HG03066 (cell line): ENCODE measurements around the gene VAMP4.

Experiments used
- ATAC-seq: cut with Tn5 transposase; IDR thresholded peaks from one replicate; pipeline ENCODE4 v1.9.1; 2021; ENCODE audit warnings: low read depth; ENCODE audit not compliant: unreplicated experiment

The VAMP4 gene, protein sequence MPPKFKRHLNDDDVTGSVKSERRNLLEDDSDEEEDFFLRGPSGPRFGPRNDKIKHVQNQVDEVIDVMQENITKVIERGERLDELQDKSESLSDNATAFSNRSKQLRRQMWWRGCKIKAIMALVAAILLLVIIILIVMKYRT

DNA sequence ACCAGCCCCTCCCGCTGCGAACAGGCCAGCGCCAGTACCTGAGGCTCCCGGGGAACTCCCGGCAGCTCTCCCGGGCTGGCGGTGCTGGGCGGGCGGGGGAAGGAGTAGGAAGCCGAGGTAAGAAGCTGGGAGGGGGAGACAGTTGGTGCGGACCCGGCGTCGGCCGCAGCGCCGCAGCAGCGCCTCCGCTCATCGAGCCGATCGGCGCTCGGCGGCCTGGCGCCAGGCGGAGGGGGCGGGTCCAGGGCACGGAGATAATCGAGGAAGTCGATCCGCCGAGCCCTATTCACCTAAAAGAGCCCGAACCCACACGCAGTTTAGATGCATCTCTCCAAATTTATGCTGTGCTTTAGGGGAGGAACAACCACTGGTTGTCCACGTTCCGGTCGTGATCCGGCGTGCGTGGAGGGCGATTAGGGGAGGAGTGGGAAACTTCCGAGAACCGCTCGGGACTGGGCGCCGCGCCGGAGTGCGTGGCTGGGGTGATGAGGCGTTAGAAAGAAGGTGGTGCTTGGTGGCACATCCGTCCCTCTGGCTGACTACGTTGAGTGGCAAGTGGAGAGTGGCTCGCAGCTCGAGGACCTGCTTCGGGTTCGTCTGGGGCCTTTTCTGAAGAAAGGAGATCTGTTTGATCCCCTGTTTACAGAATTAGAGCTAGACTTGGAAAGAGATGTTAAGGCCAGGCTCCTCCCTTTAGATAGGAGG lies at the start of gene VAMP4:
Gene VAMP4 (minus strand): TSS at position 194 of the 705 bp plus-strand sequence. CDS start 3,651 bp downstream, outside the sequence.
- ATAC-seq, result peak; percentile 87

DNA sequence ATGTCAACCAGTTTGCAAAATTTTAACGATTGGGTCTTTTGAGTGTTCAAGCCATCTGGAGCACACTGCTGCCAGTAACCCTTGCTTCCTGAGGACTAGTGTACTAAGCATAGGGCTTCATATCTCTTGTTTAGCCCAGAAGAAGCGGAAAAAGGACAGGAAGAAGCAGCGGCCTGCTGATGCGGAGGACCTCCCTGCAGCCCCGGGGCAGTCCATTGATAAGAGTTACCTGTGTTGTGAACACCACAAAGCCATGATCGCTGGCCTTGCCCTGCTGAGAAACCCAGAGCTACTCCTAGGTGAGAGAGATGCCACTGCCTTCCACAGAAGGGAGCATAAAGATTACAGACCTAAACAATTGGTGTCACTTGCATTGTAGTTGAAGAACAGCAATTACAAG lies 48.5 kb upstream of the VAMP4 start:
- ATAC-seq, result no peak

DNA sequence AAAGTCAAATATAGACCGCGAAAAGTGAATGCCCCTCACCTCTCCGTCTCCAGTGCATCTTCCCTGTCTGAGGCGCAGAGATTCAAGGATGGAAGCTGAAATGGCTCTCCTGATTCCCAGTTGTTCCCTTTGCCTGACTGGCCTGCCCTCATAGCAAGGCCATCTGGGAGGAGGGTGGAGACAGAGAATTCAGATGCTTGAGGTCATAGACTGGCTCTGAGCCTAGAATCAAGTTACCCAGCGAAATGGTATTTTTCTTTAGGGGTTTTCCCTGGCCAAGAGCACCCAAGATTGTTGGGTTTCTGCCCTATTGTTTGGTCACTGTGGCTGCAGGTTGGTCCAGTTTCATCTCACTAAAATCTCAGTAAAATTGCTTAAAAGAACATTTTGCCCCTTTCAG lies 46.8 kb upstream of the VAMP4 start:
- ATAC-seq, result no peak

GRCh38 chr1:171787686-171788480 lies 46.0 kb upstream of the VAMP4 start:
- no peak for ATAC-seq

DNA sequence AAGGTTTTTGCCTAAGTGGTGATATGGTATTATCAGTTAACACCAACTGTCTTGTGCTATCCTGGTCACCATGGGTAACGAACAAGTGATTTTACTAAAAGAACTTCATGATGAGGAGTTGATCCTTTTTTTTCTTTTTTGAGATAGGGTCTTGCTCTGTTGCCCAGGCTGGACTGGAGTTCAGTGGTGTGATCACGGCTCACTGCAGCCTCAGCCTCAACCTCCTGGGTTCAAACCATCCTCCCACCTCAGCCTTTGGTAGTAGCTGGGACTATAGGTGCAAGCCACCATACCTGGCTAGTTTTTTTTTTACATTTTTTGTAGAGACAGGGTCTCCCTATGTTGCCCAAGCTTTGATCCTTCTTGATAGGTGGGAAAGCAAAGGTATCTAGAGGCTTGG lies 44.7 kb upstream of the VAMP4 start:
- no peak for ATAC-seq

- no peak for ATAC-seq
Observed at GRCh38 chr1:171785766-171786165, 43.9 kb upstream of the VAMP4 start.

GRCh38 chr1:171784784-171785183 lies 42.9 kb upstream of the VAMP4 start:
- no peak for ATAC-seq

GRCh38 chr1:171783816-171784530 lies 42.1 kb upstream of the VAMP4 start:
- no peak for ATAC-seq

DNA sequence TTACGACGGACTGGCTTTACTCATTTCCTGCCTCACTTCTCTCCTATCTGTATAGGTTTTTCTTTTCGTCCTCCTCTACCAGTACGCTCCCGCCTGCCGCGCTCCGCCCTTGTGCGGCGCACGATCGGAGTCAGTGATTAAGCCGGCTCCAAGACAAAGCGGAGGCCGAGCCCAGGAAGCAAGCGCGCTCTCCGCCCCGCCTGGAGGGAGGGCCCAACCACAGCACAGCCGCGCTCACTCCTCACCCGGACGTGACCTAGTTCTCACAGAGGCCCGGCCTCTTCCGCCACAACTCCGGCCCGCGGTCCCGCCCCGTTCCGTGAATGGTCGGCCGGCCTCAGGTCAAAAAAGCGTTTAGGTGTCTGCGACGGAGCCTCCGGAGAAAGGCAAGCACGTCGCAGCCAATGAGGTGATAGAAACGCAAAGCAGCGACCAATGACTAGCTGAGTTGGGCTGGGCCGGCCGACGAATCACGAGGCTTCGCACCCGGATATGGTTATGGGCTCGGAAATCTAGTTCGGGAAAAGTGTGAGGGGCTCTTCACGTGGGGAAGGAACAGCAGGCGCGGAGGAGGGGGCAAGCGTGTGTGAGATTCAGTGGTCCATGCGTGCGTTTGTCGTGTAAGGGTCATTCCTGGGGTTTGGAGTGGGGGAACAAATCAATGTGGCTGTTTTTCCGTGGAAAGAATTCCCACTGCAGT lies 39.5 kb upstream of the VAMP4 start, which contains the start of gene METTL13:
Gene METTL13 (plus strand): TSS at position 485 of the 700 bp plus-strand sequence. CDS start 308 bp downstream, outside the sequence.
- ATAC-seq, result peak; percentile 99

- no peak for ATAC-seq
Observed at GRCh38 chr1:171780583-171781175, 38.8 kb upstream of the VAMP4 start.

DNA sequence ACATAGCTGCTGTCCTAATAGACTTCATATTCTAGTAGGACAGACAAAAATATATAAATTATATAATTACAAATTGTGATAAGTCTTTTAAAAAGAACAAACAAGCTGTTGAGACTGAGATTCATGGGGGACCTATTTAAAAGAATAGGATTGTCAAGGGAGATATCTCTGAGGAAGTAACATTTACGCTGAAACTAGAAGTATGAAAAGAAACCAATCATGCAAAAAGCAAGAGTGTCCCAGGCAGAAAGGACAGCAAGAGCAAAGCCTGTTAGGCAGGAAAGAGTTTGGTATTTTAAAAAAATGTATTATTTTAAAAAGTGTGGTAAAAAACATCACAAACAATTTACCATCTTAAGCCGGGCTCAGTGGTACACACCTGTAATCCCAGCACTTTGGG lies 30.4 kb upstream of the VAMP4 start:
- ATAC-seq, result no peak

DNA sequence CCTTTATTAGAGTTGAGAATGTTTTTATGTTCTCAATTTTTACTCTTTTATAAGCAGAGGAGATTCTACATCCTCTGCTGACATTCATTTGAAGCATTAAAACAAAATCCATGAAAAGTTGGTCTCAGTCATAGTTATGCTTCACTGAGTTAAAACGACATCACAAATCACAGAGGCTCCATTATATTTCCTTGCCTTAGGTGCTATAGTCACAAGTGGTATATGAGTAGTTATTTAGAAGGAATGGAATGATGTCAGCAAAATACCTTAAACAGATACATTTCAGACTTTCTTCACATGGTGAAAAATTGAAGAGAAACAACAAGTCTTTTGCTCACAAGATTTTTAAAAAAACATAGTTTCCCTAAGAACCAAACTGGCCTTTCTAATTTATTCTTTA lies 27.9 kb upstream of the VAMP4 start:
- no peak for ATAC-seq

DNA sequence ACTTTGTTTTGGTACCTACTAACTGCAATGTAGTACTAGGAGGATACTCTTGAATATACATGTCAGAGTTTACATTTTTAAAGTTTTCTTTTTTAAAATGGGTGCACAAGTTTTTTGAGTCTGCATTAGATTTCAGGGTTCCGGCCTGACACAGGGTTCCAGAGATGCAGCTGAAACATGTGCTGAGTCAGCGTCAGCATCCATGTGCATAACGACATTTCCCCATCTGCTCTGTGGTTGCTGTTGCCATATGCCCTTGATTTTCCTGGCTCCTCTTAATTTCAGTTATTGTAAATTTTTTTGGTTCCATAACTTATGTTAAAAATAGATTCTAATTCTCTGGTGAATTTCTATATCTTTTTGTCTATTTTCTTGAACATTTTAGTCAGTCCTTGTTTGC lies 27.3 kb upstream of the VAMP4 start:
- no peak for ATAC-seq

- no peak for ATAC-seq
Observed at GRCh38 chr1:171763764-171764163, 21.9 kb upstream of the VAMP4 start.

DNA sequence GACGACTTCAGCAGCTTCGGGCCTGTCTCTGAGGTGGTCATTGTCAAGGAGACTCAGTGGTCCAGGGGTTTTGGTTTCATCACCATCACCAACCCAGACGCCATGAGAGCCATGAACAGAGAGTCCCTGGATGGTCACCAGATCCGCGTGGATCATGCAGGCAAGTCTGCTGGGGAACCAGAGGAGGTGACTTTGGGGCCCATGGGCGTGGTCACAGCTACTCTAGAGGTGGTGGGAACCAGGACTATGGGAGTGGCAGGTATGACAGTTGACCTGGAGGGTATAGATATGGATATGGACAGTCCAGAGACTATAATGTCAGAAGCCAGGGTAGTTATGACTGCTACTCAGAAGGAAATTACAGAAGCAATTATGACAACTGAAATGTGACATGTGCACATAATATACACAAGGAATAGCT lies 20.3 kb upstream of the VAMP4 start:
- ATAC-seq, result no peak

GRCh38 chr1:171758011-171758410 lies 16.1 kb upstream of the VAMP4 start:
- ATAC-seq, result no peak

DNA sequence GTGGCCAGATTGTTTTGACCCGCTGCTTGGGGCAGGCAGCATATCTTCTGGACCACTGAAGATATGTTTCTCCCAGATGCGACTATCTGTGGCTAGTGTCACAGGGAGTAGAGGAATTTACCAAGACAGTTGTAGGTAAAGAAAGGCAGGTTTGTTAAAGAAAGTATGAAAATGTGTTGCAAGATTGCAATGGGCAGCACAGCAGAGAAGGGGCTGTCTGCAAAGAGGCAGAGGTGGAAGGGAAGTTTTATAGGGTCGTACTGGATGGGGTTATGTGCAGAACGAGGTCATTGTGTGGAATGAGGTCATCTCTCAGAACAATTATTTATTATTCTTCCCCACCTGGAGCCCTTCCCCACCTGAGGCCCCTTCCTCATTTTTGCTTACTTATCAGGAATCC lies 15.0 kb upstream of the VAMP4 start:
- ATAC-seq, result no peak

GRCh38 chr1:171754971-171755370 lies 13.1 kb upstream of the VAMP4 start:
- no peak for ATAC-seq

DNA sequence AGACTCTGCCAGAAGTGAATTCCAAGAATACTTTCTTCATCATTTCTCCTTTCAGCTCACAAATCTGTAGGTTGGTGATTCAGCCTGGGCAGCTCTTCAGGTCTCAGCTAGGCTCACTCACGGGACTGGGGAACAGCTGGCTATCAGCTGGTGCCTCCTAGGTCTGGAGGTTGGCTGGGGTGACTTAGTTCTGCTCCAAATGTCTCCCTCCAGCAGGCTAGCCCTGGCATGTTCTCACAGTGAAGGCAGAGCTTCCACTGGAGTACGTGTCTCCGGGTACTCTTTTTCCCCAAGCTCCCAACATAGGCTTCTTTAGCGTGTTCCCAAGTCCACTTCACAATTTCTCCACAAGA lies 12.5 kb upstream of the VAMP4 start:
- ATAC-seq, result no peak
